Measurements from ENCODE around the gene DUSP9. TPM values are rescaled to one million over a fixed set of nuclear protein-coding genes. Genes with fewer than 3 reads are reported as not detected.
A peak's percentile ranks its signal among the peaks of the same experiment; 100 is the strongest.
"Not testable (repeated sequence)": the region's sequence is repeated elsewhere in the genome, so short reads cannot be mapped to it uniquely, and the experiment has no call there.

DUSP9 gene, protein sequence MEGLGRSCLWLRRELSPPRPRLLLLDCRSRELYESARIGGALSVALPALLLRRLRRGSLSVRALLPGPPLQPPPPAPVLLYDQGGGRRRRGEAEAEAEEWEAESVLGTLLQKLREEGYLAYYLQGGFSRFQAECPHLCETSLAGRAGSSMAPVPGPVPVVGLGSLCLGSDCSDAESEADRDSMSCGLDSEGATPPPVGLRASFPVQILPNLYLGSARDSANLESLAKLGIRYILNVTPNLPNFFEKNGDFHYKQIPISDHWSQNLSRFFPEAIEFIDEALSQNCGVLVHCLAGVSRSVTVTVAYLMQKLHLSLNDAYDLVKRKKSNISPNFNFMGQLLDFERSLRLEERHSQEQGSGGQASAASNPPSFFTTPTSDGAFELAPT
- not detected for total RNA-seq
- long read RNA-seq, result 0 reads

DNA sequence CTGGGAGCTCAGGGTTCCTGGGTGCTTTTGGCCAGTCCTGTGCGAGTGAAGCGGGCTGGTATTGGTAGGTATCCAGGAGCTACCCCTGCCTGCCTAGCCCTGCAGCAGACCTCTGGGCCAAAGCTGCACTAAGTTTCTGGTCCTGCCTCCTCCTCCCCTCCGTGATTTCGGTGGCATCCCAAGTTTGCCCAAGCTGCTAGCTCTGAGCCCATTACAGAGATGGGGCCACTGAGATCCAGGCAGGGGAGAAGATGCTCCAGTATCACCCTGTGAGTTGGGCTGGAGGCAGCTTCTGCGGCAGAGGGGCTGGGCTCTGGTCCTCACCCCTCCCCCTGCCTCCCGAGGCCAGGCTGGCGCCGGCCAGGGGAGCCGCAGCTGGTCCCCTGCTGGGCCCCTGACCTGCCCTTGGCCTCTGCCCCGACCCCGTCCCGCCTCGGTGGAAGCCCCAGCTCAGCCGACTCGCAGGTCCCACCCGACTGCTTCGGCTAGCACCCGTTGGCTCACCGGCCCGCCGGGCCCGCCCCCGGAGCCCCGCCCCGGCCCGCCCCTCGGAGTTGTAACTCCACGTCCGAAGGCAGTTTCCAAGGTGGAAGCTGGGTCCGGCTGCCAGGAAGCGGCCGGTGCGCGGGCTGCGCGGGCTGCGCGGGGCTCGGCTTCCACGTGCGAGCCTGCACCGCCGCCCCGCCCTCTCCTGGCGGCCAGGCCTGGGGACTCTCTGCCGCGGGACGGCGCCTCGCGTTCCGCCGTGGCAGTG, at the start of gene DUSP9:
Gene DUSP9, plus strand, starts transcription at position 584 of the 754 bp plus-strand sequence. CDS start 751 bp downstream, outside the sequence.
- peak in 1 of 2 donors; percentile 41 for DNase-seq
- intact Hi-C loops (cut with DNase I, micrococcal nuclease), result no loop called here
- peak; percentile 74 for ATAC-seq

DNA sequence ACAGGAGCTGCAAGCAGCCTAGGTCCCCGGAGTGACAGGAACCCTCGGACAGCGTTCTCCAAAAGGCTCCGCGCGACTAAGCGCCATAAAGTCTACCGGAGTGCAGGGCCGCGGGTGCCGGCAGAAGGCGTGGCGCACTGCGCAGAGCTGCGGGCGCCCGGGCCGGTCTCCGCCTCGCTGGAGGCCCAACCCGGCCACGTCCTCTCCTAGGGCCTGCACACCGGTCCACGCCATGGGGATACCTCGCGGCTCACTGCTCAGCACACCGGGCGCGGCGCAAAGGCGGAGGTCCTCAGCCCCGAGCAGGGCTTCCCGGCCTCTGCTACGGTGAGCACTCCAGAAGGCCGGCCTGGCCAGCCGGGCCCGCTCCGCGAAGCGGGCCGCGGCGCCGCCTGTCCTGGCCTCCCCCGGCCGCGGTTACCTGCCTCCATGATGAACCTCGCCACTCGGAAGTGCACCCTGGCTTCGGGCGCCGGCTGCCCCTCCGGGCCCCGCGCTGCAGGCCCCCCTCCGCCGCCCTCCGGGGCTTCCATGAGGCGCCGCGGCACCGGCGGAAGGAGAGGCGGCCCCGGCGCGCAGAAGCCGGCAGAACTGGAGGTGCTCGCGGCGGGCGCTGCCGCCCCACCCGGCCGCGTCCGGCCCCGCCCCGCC, 48.3 kb upstream of the DUSP9 start, which contains the start of gene CCNQ:
Gene CCNQ, minus strand, starts transcription at position 599 of the 651 bp plus-strand sequence. Its CDS starts 66 bp downstream, at position 533.
- DNase-seq (peak in 1 of 2 donors; percentile 52), ATAC-seq (peak; percentile 64)
- intact Hi-C loops (cut with DNase I, micrococcal nuclease), result no loop called here

DNA sequence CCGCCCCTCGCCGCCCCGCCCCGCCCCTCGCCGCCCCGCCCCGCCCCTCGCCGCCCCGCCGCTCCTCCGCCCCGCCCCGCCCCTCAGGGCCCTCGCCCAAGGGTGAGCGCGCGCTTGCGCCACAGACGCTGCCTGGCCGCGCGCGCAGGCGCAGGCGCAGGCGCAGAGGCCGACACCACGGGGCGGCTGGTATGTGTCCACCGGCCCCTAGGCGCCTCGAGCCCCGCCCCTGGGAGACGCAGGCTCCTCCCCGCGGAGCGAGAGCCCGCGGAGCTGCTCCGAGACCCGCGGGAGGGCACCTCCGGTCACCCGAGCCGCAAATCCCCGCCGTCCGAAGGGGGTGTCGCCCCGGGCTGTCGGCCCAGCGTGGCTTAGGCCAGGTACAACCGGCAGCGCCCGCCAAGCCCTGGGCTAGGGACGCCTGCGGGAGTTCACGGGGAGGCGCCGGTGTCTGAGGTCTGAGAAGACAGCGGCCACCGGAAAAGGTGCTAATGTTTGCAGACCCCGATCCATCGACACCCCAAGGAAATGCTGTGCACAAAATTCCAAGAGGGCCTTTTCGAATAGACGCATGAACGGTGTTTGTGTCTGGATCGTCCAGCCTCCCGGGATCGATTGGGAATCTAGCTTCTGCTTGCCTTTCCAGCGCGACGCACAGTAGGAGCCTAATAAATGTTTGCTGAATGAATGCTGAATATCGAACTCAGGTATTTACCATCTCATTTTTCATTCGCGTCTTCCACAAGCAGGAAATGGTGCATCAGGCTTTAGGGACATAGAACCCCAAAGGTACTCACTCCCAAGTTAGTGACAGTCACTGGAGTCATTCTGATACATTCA, 47.6 kb upstream of the DUSP9 start:
- intact Hi-C loops (cut with DNase I, micrococcal nuclease), result no loop called here
- DNase-seq, result peak; percentile 86 to 89
- peak; percentile 92 for ATAC-seq

DNA sequence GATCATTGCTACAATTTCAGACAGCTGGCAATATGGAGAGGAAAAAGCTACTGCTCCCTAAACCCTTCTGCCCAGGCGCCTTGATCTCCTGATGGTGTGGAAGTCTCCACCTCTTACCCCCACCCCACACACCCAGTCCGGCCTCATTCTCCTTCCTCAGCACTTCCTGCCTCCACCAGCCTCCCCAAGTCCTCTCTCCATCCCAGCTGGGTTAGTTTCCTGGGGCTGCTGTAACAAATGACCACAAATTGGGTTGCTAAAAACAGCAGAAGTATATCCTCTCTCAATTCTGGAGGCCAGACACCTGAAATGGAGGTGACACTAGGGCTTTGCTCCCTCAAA, 47.0 kb upstream of the DUSP9 start:
- intact Hi-C loops (cut with DNase I, micrococcal nuclease), result no loop called here
- ATAC-seq (peak; percentile 25), DNase-seq (no peak)

DNA sequence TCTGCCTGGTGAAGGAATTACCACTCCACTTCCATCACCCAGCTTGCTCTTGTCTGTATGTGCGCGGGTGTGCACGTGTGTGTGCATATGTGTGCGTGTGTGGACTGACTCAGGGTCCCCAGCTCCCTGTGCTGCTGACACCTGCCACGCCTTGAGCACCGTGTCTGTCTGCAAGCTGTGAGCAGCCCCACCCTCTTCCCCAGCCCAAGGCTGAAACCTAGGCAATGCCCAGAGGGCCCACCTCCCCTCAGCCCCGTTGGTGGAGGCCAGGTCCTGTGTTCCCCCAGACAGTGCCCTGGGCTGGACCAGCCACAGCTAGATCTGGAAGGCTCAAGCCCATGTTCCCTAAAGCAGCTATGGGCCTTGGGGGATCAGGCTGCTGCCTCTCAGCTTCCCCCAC, 46.1 kb upstream of the DUSP9 start:
- DNase-seq, result no peak
- no peak for ATAC-seq
- intact Hi-C loops (cut with DNase I, micrococcal nuclease), result no loop called here

DNA sequence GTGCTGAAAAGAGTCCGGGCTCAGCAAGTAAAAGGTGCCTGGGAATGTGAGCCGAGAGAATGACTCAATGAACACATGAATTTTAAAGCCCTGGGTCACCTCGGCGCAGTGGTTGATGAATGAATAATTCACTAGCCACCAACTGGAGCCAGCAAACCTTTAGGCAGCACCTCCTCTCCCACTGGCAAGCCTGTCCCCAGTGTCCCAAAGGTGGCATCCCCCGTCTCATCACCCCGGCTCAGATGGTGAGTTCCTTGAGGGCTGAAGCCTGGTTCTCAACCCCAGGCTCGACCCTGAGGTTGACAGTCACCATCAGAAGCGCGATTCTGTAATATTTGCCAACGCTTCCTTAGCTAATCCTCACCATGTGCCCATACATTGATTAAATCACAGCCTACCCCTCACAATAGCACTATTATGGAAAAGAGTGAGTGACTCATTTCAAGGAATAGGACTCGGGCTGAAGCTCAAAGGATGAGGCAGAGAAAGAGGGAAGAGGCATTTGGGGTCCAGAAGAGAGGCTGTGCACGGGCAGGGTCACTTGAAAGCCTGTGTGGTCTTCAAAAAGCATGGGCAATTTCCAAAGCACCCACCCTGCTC, 45.4 kb upstream of the DUSP9 start:
- ATAC-seq (no peak), DNase-seq (no peak)
- intact Hi-C loops (cut with DNase I, micrococcal nuclease), result no loop called here

DNA sequence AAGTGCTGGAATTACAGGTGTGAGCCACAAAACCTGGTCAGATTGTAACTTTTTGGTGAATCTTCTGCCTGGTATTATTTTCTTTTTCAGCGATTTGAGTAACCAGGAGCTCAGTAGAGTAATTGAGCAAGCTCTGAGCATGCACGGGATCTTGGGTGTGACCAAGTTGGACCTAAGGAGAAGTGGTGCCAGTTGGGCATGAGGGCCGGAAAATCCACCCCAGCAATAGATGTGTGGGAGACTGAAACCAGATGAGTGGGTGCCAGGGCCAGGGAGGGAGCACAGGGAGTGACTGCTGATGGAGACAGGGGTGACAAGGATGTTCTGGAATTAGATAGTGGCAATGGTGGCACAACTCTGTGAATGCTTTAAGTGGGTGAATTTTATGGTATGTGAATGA, 44.4 kb upstream of the DUSP9 start:
- intact Hi-C loops (cut with DNase I, micrococcal nuclease), result no loop called here
- DNase-seq (no peak), ATAC-seq (no peak)

DNA sequence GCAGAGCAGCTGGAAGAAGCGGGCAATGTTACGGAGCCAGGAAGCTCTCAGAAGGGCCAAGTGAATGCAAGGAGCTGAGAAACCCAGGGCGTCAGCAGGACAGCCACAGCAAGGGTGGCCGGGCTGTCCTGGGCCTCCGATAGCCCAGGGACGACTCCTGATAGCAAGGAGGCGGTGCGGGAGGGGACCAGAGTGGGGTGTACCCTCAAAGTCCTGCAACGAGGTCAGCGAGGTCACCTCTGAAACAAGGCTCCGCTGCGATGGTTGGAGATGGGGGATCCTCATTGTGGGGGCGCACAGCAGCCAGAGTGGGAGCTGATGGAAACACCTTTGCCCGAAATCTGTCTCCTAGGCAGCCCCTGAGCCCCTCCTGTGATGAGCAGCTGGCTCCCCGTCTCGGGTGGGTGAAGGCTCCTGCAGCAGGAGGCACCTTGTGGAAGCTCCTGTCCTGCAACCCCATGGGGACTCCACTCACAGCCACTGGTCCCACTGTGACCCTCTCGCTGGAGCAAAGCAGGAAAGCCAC, 43.8 kb upstream of the DUSP9 start:
- no peak for DNase-seq
- intact Hi-C loops (cut with DNase I, micrococcal nuclease), result no loop called here
- no peak for ATAC-seq

DNA sequence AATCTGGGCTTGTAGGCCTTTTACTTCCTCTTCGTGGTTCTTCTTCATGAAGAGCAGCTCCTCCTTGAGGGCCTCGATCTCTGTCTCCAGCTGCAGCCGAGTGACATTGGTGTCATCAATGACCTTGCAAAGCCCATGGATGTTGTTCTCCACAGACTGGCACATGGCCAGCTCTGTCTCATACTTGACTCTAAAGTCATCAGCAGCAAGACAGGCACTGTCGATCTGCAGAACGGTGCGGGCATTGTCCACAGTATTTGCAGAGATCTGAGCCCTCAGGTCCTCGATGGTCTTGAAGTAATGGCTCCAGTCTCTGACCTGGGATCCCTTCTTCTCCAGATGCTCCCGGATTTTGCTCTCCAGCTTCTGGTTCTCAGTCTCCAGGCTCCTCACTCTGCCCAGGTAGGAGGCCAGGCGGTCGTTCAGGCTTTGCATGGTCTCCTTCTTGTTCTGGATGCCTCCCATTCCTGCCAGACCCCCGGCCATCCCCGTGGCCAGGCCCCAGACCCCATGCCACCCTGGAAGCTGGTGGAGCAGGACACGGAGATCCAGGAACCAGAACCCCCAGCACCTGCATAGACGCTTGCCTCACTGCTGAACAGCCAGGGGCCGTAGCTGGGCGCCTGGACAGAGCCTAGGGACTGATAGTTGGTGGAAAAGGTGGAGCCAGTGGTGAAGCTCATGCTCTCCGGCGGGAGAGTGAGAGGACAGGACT, 42.2 kb upstream of the DUSP9 start:
- intact Hi-C loops (cut with DNase I, micrococcal nuclease); ATAC-seq: not testable (repeated sequence)

DNA sequence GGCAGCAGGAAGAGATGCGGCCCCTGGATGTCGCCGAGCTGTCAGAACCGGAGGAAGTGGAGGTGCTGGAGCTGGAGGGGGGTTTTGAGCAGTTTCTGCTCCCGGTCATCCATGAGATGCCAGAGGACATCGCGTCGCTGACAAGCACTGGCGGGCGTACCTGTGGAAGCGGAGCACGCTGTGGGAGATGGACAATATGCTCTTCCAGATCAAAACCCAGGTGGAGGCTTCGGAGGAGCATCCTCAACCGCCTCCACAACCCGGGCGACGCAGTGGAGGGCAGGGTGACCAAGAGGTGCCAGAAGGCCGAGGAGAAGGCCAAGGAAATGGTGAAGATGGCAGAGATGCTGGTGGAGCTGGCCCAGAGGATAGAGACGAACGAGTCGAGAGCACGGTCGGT, 40.5 kb upstream of the DUSP9 start:
- no peak for ATAC-seq
- intact Hi-C loops (cut with DNase I, micrococcal nuclease), result no loop called here
- no peak for DNase-seq

More for the DNA sequence above, 42.2 kb upstream of the DUSP9 start:
- not testable (repeated sequence) for DNase-seq

DNA sequence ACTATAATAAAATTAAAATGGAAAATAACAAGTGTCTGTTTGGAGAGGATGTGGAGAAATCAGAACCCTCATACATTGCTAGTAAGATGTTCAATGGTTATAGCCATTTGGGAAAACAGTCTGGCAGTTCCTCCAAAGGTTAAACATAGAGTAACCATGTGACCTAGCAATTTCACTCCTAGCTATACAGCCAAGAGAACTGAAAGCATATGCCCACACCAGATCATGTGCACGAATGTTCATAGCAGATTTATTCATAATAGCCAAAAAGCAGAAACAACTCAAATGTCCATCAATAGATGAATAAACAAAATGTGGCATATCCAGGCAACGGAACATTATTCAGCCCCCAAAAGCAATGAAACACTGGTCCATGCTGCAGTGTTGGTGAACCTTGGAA, 38.6 kb upstream of the DUSP9 start:
- DNase-seq (no peak), ATAC-seq (no peak)
- intact Hi-C loops (cut with DNase I, micrococcal nuclease), result no loop called here

DNA sequence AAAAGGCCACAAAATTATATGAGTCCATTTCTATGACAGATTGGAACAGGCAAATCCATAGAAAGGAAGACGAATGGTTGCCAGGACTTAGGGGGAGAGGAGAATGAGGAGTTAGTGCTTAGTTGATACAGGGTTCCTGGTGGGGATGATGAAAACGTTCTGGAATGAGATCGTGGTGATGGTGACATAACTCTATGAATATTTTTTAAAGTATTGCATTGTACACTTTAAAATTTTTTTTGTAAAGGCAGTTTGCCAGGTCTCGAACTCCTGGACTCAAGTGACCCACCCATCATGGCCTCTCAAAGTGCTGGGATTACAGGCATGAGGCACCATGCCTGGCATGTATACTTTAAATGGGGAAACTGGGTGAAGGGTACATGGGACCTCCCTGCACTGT, 38.2 kb upstream of the DUSP9 start:
- intact Hi-C loops (cut with DNase I, micrococcal nuclease), result no loop called here
- DNase-seq, result no peak
- ATAC-seq, result no peak

DNA sequence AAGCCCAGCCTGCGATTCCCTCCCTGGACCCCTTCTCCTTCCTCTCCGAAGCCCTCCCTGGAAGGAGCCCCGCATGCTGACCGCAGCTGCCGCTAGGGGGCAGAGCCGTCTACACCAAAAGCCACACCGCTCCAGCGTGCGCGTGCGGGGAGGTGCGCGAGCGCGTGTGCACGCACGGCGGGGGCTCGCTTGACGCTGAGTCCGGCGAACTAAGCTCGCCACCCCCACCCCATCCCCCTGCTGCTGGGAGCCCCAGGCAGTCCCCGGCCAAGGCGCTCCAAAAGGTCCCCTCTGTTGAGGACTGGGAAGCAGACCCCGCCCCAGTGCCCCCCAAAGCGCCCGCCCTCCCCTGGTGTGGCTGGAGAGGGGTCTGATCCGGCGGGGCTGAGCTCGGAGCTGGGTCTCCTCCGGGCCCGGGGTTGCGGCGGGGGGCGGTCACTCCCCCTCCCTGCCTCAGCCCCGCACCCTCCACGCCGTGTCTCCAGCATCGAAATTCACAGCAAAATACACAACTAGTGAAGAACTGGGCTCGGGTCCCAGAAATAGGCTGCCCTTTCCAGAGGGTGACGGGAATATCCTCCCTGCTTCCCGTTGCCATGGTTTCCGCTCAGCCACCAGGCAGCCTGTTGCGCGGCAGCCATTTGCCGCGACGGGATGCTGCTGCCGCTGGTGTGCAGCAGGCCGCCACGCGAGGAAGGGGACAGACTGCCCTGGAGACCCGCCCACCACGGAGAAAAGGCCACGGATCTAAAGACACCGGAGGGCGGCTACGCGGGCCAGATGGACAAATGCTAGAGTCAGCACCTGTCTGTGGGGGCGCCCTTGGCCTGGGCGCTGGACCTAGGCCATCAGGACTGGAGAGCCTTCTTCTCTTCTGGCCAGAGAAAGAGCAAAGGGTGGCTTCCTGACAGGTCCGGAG, 36.8 kb upstream of the DUSP9 start:
- peak; percentile 84 for ATAC-seq
- intact Hi-C loops (cut with DNase I, micrococcal nuclease), result no loop called here
- DNase-seq, result peak; percentile 46 to 76

DNA sequence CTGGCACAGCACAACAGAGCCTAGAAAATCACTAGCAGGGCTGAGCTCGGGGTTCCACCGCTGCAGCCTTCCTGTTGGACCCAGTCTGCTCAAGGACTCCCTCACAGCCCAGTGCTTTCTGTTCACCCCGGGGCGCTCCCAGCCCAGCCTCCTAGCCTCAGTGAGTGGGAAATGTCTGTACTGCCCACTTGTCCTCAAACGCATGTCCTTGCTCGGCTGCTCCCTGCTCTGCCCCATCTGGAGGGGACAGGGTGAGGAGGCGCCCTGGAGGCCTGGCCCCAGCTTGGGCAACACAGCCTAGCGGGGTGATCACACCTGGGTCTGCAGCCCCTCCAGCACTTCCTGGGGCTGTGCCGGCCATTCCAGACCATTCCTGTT, 36.2 kb upstream of the DUSP9 start:
- ATAC-seq (no peak), DNase-seq (peak in 1 of 2 donors; percentile 10)
- intact Hi-C loops (cut with DNase I, micrococcal nuclease), result no loop called here

DNA sequence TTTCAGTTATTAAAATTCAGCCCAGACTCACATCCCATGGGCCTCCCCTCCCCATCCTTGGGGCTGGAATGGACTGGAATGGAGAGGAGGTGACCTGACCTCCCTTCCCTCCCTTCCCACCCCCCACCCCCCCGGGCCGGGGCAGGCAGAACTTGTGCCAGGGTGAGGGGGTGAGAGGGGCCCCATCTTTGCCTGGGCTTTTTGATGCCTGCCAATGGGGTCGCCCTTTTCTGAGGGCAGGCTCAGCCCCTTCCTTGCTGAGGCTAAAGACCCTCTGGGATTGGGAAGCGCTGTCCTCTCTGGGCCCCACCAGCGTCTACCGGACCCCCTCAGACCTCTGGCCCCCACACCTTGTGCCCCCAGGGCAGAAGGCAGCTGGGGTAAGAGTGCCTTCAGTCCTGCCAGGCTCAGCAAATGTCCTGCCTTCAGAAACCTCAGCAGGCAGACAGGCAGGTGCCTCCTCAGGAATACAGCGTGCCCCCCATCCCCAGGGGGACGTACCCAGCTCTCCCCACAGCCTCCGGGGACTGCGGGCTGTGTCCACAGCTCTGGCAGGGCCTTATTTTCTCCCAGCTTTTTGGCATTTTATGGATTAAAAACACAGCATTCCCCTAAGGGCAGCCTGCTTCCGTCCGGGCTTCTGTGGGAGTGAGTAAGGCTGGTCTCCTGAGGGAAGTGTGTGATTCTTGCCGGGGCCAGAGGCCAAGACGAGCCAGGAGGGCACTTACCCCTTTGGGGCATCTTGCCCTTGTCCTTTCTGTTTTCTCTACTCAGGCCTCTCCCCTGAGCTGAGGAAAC, 35.5 kb upstream of the DUSP9 start:
- intact Hi-C loops (cut with DNase I, micrococcal nuclease), result no loop called here
- DNase-seq, result peak in 1 of 2 donors; percentile 3
- no peak for ATAC-seq

DNA sequence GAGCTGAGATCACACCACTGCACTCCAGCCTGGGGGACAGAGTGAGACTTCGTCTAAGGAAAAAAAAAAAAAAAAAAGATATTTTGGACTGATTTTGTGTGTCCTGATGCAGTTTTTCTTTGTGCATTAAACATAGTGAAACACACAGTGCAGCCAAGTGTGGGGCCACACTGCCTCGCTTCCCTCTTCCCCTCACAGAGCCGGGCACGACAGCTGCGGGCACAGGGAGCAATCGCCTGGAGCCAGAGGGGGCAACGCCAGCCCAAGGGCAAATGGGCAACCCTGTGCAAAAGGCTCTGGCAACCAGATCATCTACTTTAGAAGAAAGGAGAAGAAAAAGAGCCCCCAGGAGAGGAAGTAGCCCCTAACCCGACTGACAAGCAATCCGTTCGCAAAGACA, 34.6 kb upstream of the DUSP9 start:
- intact Hi-C loops (cut with DNase I, micrococcal nuclease), result no loop called here
- ATAC-seq, result no peak
- no peak for DNase-seq

Data from left colon (tissue), 2 donors.